DOHH2 (cell line): Measurements from ENCODE around the gene FIBP.

Experiments
- CTCF ChIP-seq: fragments of 200-600 bp; sonication (generic); IDR thresholded peaks from one replicate; pipeline ENCODE4 v1.5.1; 2014; ENCODE audit warnings: antibody characterized with exemption, mild to moderate bottlenecking, low read depth, low read length; ENCODE audit not compliant: poor library complexity, severe bottlenecking
- EZH2phosphoT487 ChIP-seq: fragments of 200-600 bp; sonication (generic); IDR thresholded peaks from 2 replicates; pipeline ENCODE4 v1.6.1; 2017; ENCODE audit warnings: borderline replicate concordance, mild to moderate bottlenecking, antibody characterized with exemption, low read length, moderate library complexity, mixed read lengths

GRCh38 chr11:65900899-65901180, 12.6 kb upstream of the FIBP start:
- TF ChIP-seq CTCF (no peak), EZH2phosphoT487 (no peak)
